Esophagus muscularis mucosa (tissue), 4 donors: ENCODE data around the gene DOCK4.

Experiments used
- CTCF ChIP-seq, 3 experiments: fragments of 200-600 bp in 2 of 3; fragments of 450-650 bp in 1 of 3; sonication (generic) in 2 of 3; IDR thresholded peaks; one replicate each; pipeline ENCODE4 v1.5.1; 2017 to 2019; ENCODE audit warnings: antibody characterized with exemption in 3 of 3, mild to moderate bottlenecking in 2 of 3, moderate library complexity in 1 of 3
- EP300 ChIP-seq: sonication (generic); formaldehyde crosslinking; IDR thresholded peaks from one replicate; pipeline ENCODE4 v1.6.1; 2017; ENCODE audit warnings: antibody characterized with exemption
- POLR2AphosphoS5 ChIP-seq, 2 donors: sonication (generic); formaldehyde crosslinking; IDR thresholded peaks; one replicate each; pipeline ENCODE4 v1.6.1; 2017; ENCODE audit warnings: antibody characterized with exemption in 2 of 2

- TF ChIP-seq POLR2AphosphoS5 (IDR thresholded peaks at IDR 0.05), result no peak
- TF ChIP-seq CTCF (IDR thresholded peaks at IDR 0.05), result no peak
- no peak for TF ChIP-seq EP300
Observed at GRCh38 chr7:112010994-112011393, 195.2 kb downstream of the DOCK4 start.
